ENCODE data around the gene DNLZ.

The DNLZ gene

GRCh38 chr9:136375096-136375495 is 11.6 kb upstream of the DNLZ start:
- DNase-seq (ENCODE audit: low read depth), result no peak
- H3K4me3 ChIP-seq (ENCODE audit: low read depth, low read length), result no peak overlapping the region
- TF ChIP-seq, protein P1, sequence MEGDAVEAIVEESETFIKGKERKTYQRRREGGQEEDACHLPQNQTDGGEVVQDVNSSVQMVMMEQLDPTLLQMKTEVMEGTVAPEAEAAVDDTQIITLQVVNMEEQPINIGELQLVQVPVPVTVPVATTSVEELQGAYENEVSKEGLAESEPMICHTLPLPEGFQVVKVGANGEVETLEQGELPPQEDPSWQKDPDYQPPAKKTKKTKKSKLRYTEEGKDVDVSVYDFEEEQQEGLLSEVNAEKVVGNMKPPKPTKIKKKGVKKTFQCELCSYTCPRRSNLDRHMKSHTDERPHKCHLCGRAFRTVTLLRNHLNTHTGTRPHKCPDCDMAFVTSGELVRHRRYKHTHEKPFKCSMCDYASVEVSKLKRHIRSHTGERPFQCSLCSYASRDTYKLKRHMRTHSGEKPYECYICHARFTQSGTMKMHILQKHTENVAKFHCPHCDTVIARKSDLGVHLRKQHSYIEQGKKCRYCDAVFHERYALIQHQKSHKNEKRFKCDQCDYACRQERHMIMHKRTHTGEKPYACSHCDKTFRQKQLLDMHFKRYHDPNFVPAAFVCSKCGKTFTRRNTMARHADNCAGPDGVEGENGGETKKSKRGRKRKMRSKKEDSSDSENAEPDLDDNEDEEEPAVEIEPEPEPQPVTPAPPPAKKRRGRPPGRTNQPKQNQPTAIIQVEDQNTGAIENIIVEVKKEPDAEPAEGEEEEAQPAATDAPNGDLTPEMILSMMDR (IDR thresholded peaks at IDR 0.05; ENCODE audit: low read depth, low read length, missing control alignments), result no peak

DNA sequence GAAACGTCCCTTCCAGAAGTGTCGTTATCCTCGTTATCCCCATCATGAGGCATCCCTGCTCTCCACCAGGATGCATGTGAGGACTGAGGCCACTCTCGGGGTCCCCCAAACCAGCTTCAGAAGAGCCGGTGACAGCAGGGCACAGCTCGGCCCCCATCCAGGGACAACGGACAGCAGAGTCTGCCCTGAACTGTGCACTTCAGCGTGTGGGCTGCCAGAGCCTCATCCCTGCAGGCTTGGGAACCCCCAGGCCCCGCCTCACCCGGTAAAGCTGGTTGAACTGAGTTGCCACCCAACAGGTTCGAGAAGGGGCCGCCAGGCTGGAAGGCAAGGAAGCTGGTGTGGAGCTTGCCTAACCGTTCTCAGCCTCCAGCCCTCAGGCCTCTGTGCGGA is 10.6 kb upstream of the DNLZ start:
- TF ChIP-seq, protein P1 (IDR thresholded peaks at IDR 0.05; ENCODE audit: low read depth, low read length, missing control alignments), result no peak
- H3K4me3 ChIP-seq (ENCODE audit: low read depth, low read length), result no peak overlapping the region

DNA sequence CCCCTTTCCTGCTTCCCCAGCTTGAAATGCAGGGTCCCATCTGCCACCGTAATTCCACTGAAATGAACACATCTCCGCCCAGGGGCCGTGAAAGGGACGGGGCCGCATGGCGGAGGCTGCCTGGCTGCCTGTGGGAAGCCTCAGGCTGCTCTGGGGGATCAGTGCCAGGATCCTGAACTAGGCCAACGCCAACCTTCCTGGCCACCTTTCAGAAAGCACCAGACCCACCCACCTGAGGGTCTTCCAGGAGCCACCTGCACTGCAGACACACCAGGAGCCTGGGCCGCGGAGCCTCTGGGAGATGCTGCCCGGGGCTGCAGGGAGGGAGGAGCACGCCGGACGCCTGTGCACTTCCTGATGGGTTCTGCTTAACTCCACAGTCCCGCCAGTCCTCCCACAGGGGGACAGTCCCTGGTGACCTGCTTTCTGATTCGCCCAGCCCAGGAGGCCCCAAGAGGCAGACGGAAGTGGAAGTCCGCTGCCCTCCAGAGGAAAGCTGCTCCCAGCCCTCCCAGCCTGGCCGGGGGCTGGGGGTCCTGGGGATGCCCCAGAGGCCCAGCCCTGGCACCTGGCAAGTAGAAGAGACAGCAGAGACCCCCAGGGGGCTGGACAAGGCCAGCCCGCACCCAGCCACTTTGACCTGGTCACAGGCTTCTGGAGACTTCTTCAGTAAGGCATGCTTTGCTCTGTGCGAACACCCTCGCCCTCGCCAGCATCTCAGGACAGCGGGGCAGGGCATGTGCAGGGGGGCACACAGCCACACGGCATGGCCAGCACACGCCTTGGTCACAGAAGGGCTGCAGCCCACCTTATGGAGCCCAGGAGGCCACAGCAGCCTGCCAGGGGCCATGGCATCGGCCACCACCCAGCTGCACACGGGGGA is 10.0 kb upstream of the DNLZ start, which contains the start of gene CARD9:
Gene CARD9, minus strand, starts transcription at position 370 of the 883 bp plus-strand sequence. CDS start 1,591 bp downstream, outside the sequence.
- H3K4me3 ChIP-seq (ENCODE audit: low read depth, low read length), result no peak within 1 kb of the TSS

More for the DNA sequence above, 10.6 kb upstream of the DNLZ start:
- DNase-seq (ENCODE audit: low read depth), result no peak

GRCh38 chr9:136372561-136373299 is 9.2 kb upstream of the DNLZ start:
- no peak overlapping the region for H3K4me3 ChIP-seq (ENCODE audit: low read depth, low read length)
- DNase-seq (ENCODE audit: low read depth), result no peak
- TF ChIP-seq, protein P1 (IDR thresholded peaks at IDR 0.05; ENCODE audit: low read depth, low read length, missing control alignments), result no peak

More for the DNA sequence above, 10.0 kb upstream of the DNLZ start, which contains the start of gene CARD9:
- TF ChIP-seq, protein P1 (IDR thresholded peaks at IDR 0.05; ENCODE audit: low read depth, low read length, missing control alignments), result no peak
- no peak for DNase-seq (ENCODE audit: low read depth)

- TF ChIP-seq, protein P1 (IDR thresholded peaks at IDR 0.05; ENCODE audit: low read depth, low read length, missing control alignments), result no peak
- DNase-seq (ENCODE audit: low read depth), result no peak
- H3K4me3 ChIP-seq (ENCODE audit: low read depth, low read length), result no peak overlapping the region
Observed at GRCh38 chr9:136372006-136372405, 8.5 kb upstream of the DNLZ start.

DNA sequence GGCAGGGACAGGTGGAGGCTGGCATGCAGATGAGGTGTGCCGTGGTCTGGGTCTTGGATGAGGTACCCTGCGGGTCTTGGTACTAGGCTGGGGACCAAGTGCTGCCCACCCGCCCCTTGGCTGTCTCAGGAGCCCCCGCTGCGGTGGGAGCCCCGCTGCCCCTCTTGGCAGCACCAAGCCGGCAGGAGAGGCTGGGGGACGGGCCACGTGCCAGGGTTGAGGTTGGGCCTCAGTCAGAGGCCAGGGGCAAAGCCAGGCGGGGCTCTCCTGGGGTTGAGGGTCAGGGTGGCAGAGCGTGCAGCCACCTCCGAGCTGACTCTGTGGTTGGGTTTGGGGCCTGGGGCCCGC is 8.0 kb upstream of the DNLZ start:
- DNase-seq (ENCODE audit: low read depth), result no peak
- H3K4me3 ChIP-seq (ENCODE audit: low read depth, low read length), result no peak overlapping the region
- TF ChIP-seq, protein P1 (IDR thresholded peaks at IDR 0.05; ENCODE audit: low read depth, low read length, missing control alignments), result no peak

Data from GM12864 (cell line).